Astrocyte (in vitro differentiated cells and primary cell): Measurements from ENCODE around the gene MUC5AC.

Experiments
- CTCF ChIP-seq: IDR thresholded peaks from 2 replicates; pipeline ENCODE4 v1.5.1; 2011; ENCODE audit warnings: low read depth, mild to moderate bottlenecking, inconsistent platforms, low read length, moderate library complexity; ENCODE audit not compliant: insufficient read depth
- EZH2 ChIP-seq: IDR thresholded peaks from 2 replicates; pipeline ENCODE4 v1.6.1; 2012; ENCODE audit warnings: mild to moderate bottlenecking, low read length, inconsistent platforms; ENCODE audit not compliant: insufficient read depth

- TF ChIP-seq CTCF = no peak
- TF ChIP-seq EZH2 = no peak
These were observed 40.3 kb downstream of the MUC5AC start for GRCh38 chr11:1197886-1198560.
